SIG-M5 treated with dmso at 0.1 percent for 504 hours (cell line): ENCODE data around the gene KCTD7.
"Not testable (repeated sequence)": the region's sequence is repeated elsewhere in the genome, so short reads cannot be mapped to it uniquely, and the experiment has no call there.

Experiments used
- DNase-seq: peaks from one replicate; lab custom pipeline; 2025; ENCODE audit not compliant: unreplicated experiment; lab: John Stamatoyannopoulos, UW

The KCTD7 gene

GRCh38 chr7:66653719-66654274 is 25.1 kb downstream of the KCTD7 start:
- not testable (repeated sequence) for DNase-seq

GRCh38 chr7:66654275-66655112 is 25.8 kb downstream of the KCTD7 start:
- DNase-seq, result peak; percentile 99

GRCh38 chr7:66655113-66655806 is 26.6 kb downstream of the KCTD7 start:
- DNase-seq, result not testable (repeated sequence)

GRCh38 chr7:66655826-66656485 is 27.3 kb downstream of the KCTD7 start:
- DNase-seq, result not testable (repeated sequence)

- DNase-seq, result no peak
These were observed 29.1 kb downstream of the KCTD7 start for GRCh38 chr7:66657798-66658197.

- no peak for DNase-seq
These were observed 34.1 kb downstream of the KCTD7 start for GRCh38 chr7:66662646-66663264.

GRCh38 chr7:66664590-66665293 is 36.1 kb downstream of the KCTD7 start:
- DNase-seq, result no peak

GRCh38 chr7:66666313-66666952 is 37.8 kb downstream of the KCTD7 start:
- no peak for DNase-seq

- DNase-seq, result no peak
These were observed 38.5 kb downstream of the KCTD7 start for GRCh38 chr7:66667023-66667728.

- no peak for DNase-seq
These were observed 39.4 kb downstream of the KCTD7 start for GRCh38 chr7:66668112-66668511.

GRCh38 chr7:66668677-66669076 is 40.0 kb downstream of the KCTD7 start:
- no peak for DNase-seq

- DNase-seq, result no peak
These were observed 40.4 kb downstream of the KCTD7 start for GRCh38 chr7:66669088-66669487.

GRCh38 chr7:66669496-66669895 is 40.8 kb downstream of the KCTD7 start:
- no peak for DNase-seq

GRCh38 chr7:66671034-66671433 is 42.4 kb downstream of the KCTD7 start:
- DNase-seq, result no peak

GRCh38 chr7:66671486-66671885 is 42.8 kb downstream of the KCTD7 start:
- not testable (repeated sequence) for DNase-seq

- DNase-seq, result not testable (repeated sequence)
These were observed 43.9 kb downstream of the KCTD7 start for GRCh38 chr7:66672432-66673123.

GRCh38 chr7:66673124-66673640 is 44.5 kb downstream of the KCTD7 start:
- DNase-seq, result not testable (repeated sequence)

- DNase-seq, result no peak
These were observed 51.1 kb downstream of the KCTD7 start for GRCh38 chr7:66679633-66680244.
